ENCODE measurements around the gene TRMT2A.

The TRMT2A gene

DNA sequence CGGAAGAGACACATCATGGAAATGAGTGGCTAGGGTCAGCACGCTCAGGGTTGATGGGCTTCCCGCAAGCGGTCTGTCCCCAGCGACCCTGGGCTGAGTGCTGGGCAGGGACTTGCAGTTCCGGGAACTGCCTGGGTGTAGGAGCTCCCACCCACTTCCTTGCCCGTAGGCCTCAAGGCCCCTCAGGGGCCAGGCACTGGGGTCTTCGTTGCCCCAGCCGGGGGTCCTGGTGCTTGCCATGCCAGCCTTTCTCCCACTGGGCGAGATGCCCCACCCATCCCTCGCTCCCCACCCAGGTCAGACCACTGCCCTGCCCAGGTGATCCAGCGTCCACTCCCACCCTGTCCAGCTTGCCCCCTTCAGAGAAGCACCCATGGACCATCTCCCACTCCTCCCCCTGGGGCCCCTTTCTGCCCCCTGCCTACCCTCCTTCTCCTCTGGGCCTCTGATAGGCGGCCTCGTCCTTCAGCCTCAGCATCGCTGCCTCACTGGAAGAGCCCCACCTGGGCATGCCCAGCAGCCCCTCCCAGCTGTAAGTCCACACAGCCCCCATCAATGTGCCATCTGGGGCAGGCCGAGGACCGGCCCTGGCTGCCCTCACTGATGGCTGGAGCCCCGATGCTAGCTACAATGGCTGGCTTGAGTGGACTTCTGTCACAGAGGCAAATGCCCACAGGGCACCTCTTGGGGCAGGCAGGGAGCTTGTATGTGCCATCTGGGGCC lies 54.8 kb downstream of the TRMT2A start:
- no peak for DNase-seq (ENCODE audit: low read depth)

Measured in stromal cell of bone marrow (primary cell).